HG02981 (cell line): ENCODE data around the gene PCDHB4.
A peak's percentile ranks its signal among the peaks of the same experiment; 100 is the strongest.
"Not testable (repeated sequence)": the region's sequence is repeated elsewhere in the genome, so short reads cannot be mapped to it uniquely, and the experiment has no call there.

ENCODE experiments used
- ATAC-seq: cut with Tn5 transposase; IDR thresholded peaks from one replicate; pipeline ENCODE4 v1.9.1; 2021; ENCODE audit warnings: mild to moderate bottlenecking, moderate library complexity; ENCODE audit not compliant: unreplicated experiment

The PCDHB4 gene

DNA sequence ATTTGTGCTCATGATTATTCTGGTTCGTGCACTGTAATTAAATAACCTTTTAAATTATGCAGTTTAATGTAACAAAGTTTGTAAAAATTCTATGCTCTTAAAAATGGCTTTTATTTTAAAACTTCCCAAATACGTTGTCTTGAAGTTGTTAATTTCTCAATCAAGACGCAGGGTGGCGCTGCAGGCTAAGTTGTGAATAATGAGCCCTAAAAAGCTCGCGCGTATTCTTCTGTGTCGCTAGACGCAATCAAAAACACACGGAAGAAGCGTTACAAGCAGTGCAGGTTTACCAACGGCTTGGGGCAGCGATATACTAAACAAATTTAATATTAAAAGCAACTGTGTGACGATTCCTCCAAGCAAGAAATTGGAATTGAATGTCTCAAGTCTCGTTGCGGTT lies at the start of gene PCDHB4:
PCDHB4 (plus strand) TSS at position 256 of the 400 bp plus-strand sequence. CDS start 181 bp downstream, outside the sequence.
- no peak for ATAC-seq

DNA sequence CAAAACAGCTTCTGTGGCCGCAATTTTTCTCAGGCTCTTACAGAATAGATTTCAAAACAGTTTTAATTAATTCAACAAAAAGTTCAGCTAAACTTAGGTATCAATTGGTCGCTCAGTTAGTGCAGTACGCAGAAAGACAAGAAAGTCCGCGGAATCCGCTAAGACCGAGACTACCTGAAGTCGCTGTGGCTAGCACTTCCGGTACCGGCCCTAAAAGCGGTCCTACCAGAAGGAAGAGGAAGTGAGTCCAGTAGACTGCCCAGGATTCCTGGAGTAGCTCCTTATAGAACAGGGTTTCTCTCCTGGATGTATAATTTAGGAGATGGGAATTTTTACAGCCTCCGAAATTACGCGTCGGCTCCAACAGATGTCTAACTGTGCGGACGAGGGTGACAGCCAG lies 43.8 kb upstream of the PCDHB4 start:
- no peak for ATAC-seq

DNA sequence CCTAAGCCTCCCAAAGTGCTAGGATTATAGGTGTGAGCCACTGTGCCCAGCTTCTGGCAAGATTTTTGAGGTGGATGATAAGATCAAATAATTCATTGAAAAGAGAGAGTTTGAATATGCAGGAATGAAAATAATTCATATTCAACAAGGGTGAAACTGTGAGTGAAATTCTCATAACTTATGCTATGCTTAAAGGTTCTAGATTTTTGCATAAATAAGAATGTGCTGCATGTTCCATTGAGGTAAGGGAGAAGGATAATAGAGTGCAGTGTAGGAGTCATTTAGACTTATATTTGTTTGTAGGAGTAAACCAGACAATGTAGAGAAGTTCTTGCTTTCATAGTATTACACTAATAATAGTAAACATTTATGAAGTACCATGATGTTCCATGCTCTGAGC lies 39.4 kb upstream of the PCDHB4 start:
- ATAC-seq = no peak

DNA sequence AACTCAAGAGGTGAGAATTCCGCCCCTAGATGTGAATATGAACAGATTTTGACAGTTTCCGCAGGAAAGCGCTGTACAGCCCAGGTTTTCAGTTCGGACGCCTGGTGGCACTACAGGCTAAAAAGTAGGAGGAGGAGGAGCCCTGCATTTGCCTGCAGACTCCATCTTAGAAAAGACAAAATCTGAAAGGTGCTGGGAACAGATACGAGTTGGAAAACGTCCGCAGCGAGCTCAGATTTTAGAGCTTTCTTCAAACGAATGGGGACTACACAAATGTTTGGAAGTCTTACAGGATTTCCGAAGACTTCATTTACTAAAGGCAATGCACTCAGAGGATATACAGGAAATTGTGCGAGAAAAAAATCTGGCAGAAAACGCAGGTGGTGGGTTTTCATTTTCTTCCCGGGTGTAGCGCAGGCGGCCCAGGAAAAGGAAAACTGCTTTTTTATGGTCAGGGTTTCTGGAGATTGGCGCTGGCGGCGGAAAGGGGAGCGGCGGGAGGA lies 37.1 kb upstream of the PCDHB4 start:
- peak; percentile 69 for ATAC-seq

DNA sequence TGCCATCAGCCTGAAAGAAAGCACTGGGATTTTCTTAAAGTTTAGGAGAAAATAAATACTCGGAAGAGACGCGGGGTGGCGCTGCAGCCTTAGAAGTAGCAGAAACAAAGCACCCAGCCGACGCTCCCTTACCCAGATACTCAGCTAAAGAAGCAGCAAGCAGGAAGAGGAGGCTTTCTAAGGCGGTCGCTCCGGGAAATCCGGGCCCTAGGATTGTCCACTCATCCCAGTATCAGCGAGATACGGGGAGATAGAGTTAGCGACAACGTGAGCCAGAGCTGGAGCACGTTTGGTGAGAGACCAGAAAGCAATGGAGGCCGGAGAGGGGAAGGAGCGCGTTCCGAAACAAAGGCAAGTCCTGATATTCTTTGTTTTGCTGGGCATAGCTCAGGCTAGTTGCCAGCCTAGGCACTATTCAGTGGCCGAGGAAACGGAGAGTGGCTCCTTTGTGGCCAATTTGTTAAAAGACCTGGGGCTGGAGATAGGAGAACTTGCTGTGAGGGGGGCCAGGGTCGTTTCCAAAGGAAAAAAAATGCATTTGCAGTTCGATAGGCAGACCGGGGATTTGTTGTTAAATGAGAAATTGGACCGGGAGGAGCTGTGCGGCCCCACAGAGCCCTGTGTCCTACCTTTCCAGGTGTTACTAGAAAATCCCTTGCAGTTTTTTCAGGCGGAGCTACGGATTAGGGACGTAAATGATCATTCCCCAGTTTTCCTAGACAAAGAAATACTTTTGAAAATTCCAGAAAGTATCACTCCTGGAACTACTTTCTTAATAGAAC lies 26.9 kb upstream of the PCDHB4 start, which contains the start of gene PCDHB2:
PCDHB2 (plus strand) TSS at position 135 of the 782 bp plus-strand sequence; CDS start at position 311, 176 bp downstream.
- ATAC-seq = no peak

DNA sequence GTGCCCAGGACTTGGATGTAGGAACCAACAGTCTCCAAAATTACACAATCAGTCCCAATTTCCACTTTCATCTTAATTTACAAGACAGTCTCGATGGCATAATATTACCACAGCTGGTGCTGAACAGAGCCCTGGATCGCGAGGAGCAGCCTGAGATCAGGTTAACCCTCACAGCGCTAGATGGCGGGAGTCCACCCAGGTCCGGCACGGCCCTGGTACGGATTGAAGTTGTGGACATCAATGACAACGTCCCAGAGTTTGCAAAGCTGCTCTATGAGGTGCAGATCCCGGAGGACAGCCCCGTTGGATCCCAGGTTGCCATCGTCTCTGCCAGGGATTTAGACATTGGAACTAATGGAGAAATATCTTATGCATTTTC lies 26.4 kb upstream of the PCDHB4 start:
- ATAC-seq = no peak

DNA sequence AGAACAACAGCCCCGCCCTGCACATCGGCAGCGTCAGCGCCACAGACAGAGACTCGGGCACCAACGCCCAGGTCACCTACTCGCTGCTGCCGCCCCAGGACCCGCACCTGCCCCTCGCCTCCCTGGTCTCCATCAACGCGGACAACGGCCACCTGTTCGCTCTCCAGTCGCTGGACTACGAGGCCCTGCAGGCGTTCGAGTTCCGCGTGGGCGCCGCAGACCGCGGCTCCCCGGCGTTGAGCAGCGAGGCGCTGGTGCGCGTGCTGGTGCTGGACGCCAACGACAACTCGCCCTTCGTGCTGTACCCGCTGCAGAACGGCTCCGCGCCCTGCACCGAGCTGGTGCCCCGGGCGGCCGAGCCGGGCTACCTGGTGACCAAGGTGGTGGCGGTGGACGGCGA lies 25.4 kb upstream of the PCDHB4 start:
- not testable (repeated sequence) for ATAC-seq

DNA sequence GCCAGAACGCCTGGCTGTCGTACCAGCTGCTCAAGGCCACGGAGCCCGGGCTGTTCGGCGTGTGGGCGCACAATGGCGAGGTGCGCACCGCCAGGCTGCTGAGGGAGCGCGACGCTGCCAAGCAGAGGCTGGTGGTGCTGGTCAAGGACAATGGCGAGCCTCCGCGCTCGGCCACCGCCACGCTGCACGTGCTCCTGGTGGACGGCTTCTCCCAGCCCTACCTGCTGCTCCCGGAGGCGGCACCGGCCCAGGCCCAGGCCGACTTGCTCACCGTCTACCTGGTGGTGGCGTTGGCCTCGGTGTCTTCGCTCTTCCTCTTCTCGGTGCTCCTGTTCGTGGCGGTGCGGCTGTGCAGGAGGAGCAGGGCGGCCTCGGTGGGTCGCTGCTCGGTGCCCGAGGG lies 25.0 kb upstream of the PCDHB4 start:
- not testable (repeated sequence) for ATAC-seq

DNA sequence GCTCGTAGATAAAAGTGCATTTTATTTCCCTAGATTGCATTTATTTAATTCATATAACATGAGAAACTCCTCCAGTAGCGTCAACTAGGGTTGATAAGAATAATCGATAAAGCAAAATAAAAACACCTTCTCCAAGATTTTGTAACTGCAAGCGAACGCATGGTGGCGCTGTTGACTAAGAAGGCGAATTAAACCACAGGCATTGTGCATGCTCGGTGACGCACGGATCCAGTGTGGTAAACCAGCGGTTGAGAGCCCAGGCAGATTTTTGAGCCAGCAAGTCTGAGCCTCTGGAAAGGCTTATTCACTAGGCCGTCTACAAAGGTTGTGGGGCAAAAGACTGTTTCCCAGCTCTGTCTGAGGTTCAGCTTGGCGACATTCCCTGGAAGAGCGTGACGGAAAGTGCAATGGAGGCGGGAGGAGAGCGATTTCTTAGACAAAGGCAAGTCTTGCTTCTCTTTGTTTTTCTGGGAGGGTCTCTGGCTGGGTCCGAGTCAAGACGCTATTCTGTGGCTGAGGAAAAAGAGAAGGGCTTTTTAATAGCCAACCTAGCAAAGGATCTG lies 21.3 kb upstream of the PCDHB4 start, which contains the start of gene PCDHB3:
PCDHB3 (plus strand) TSS at position 231 of the 563 bp plus-strand sequence; CDS start at position 408, 177 bp downstream.
- ATAC-seq = no peak

DNA sequence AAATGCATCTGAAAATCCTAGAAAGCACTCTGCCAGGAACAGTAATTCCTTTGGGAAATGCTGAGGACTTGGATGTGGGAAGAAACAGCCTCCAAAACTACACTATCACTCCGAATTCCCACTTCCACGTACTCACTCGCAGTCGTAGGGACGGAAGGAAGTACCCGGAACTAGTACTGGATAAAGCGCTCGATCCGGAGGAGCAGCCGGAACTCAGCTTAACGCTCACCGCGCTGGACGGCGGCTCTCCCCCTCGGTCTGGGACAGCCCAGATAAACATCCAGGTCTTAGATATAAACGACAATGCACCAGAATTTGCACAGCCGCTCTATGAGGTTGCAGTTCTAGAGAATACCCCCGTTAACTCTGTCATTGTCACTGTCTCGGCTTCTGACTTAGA lies 20.6 kb upstream of the PCDHB4 start:
- ATAC-seq = no peak

DNA sequence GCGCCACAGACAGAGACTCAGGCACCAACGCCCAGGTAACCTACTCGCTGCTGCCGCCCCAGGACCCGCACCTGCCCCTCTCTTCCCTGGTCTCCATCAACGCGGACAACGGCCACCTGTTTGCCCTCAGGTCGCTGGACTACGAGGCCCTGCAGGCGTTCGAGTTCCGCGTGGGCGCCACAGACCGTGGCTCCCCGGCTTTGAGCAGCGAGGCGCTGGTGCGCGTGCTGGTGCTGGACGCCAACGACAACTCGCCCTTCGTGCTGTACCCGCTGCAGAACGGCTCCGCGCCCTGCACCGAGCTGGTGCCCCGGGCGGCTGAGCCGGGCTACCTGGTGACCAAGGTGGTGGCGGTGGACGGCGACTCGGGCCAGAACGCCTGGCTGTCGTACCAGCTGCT lies 19.5 kb upstream of the PCDHB4 start:
- not testable (repeated sequence) for ATAC-seq

DNA sequence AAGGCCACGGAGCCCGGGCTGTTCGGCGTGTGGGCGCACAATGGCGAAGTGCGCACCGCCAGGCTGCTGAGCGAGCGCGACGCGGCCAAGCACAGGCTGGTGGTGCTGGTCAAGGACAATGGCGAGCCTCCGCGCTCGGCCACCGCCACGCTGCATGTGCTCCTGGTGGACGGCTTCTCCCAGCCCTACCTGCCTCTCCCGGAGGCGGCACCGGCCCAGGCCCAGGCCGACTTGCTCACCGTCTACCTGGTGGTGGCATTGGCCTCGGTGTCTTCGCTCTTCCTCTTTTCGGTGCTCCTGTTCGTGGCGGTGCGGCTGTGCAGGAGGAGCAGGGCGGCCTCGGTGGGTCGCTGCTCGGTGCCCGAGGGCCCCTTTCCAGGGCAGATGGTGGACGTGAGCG lies 19.1 kb upstream of the PCDHB4 start:
- not testable (repeated sequence) for ATAC-seq

DNA sequence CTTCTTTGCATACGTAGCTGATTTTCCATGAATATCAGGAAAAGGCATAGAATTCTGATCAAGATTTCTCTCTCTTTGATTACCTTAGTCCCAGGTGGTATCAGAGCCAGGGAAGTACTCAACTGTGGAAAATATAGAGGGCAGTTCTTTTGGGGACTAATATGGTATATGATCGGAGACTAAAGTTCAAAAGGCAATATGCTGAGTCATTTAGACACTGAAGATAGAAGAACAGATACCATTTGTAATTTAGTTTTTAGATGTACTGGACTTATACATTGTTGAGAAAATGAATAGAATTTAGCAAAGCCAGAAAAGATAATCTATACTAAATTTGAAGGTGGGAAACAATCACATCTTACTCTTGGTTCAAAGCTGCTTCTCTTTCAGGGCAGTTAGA lies 16.3 kb upstream of the PCDHB4 start:
- no peak for ATAC-seq

DNA sequence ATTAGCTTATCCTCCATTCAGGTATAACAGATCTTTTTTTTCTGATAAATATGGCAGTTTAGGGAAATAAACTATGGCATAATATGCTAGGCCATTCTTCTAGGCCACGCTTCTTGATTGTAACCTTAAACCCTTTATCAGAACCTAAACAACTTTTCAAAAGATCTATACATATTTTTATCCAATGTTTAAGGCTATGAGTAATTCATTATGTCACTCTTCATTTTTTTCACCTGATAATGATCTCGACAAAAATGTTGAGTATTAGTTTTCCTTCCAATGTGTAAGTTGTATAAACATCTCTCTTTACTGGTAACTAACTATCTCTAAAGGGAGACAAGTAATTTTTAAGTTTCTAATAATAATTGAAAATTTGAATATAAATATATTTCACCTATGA lies 2.4 kb upstream of the PCDHB4 start:
- ATAC-seq = no peak

DNA sequence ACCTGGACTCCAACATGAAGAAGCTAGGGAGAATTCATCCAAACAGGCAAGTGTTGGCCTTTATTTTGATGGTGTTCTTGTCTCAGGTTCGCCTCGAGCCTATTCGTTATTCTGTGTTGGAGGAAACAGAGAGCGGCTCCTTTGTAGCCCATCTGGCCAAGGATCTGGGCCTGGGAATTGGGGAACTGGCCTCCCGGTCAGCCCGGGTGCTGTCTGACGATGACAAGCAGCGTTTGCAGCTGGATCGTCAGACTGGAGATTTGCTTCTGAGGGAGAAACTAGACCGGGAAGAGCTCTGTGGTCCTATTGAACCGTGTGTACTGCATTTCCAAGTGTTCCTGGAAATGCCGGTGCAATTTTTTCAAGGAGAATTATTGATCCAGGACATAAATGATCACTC lies 367 bp downstream of the PCDHB4 start:
- ATAC-seq = no peak

DNA sequence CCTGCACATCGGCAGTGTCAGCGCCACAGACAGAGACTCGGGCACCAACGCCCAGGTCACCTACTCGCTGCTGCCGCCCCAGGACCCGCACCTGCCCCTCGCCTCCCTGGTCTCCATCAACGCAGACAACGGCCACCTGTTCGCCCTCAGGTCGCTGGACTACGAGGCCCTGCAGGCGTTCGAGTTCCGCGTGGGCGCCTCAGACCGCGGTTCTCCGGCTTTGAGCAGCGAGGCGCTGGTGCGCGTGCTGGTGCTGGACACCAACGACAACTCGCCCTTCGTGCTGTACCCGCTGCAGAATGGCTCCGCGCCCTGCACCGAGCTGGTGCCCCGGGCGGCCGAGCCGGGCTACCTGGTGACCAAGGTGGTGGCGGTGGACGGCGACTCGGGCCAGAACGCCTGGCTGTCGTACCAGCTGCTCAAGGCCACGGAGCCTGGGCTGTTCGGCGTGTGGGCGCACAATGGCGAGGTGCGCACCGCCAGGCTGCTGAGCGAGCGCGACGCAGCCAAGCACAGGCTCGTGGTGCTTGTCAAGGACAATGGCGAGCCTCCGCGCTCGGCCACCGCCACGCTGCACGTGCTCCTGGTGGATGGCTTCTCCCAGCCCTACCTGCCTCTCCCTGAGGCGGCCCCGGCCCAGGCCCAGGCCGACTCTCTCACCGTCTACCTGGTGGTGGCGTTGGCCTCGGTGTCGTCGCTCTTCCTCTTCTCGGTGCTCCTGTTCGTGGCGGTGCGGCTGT lies 1.9 kb downstream of the PCDHB4 start:
- ATAC-seq = not testable (repeated sequence)

DNA sequence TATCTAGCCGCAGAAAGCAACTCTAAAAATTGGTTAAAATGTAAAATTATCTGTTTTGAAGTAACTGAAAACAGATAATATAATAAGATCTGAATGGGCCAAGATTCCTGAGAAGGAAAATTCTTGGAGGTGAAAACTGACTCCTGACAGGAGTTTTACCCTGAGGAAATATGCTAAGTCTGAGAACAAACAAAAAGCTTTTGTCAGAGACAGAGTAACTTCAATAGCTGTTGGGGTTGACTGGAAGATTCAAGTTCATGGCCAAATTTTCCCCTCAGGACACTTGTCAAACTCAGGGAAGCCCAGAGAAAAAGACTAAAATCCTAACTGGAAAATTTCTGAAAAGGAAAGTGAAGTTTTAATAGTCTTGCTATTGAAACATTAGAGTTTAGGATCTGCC lies 5.7 kb downstream of the PCDHB4 start:
- no peak for ATAC-seq

DNA sequence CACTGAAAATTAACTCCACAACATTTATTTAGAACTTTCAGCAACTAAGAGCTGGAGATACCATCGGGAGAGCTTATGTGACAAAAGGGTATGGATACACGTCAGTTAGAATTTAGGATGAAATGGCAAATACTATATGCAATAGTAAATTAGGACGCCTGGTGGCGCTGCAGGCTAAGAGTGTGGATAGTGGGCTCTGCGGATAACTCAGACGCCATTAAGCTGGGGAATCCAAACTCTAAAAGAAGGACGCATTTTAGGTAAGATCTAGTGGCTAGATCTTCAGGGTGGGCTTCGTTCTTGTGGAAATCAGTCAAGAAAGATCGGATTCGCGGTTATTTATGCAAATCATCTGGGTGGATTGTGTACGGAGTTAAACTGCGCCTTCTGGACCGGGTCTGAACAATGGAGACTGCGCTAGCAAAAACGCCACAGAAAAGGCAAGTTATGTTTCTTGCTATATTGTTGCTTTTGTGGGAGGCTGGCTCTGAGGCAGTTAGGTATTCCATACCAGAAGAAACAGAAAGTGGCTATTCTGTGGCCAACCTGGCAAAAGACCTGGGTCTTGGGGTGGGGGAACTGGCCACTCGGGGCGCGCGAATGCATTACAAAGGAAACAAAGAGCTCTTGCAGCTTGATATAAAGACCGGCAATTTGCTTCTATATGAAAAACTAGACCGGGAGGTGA lies 13.6 kb downstream of the PCDHB4 start, which contains the start of gene PCDHB5:
PCDHB5 (plus strand) TSS at position 177 of the 688 bp plus-strand sequence; CDS start at position 406, 229 bp downstream.
- ATAC-seq = no peak

DNA sequence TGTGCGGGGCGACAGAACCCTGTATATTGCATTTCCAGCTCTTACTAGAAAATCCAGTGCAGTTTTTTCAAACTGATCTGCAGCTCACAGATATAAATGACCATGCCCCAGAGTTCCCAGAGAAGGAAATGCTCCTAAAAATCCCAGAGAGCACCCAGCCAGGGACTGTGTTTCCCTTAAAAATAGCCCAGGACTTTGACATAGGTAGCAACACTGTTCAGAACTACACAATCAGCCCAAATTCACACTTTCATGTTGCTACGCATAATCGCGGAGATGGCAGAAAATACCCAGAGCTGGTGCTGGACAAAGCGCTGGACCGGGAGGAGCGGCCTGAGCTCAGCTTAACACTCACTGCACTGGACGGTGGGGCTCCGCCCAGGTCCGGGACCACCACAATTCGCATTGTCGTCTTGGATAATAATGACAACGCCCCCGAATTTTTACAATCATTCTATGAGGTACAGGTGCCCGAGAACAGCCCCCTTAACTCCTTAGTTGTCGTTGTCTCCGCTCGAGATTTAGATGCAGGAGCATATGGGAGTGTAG lies 14.2 kb downstream of the PCDHB4 start:
- ATAC-seq = no peak

DNA sequence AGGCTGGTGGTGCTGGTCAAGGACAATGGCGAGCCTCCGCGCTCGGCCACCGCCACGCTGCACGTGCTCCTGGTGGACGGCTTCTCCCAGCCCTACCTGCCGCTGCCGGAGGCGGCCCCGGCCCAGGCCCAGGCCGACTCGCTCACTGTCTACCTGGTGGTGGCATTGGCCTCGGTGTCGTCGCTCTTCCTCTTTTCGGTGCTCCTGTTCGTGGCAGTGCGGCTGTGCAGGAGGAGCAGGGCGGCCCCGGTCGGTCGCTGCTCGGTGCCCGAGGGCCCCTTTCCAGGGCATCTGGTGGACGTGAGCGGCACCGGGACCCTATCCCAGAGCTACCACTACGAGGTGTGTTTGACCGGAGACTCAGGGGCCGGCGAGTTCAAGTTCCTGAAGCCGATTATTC lies 15.7 kb downstream of the PCDHB4 start:
- not testable (repeated sequence) for ATAC-seq
